T-helper 1 cell (primary cell): ENCODE results near the gene RIOK2.
"Not testable (repeated sequence)": the region's sequence is repeated elsewhere in the genome, so short reads cannot be mapped to it uniquely, and the experiment has no call there.

ENCODE experiments used
- DNase-seq, 5 donors: peaks; one replicate each; pipeline ENCODE4 v3.0.0-alpha.2; 2012 to 2020

The RIOK2 gene

GRCh38 chr5:97165726-97166125 is 17.3 kb downstream of the RIOK2 start:
- no peak for DNase-seq

DNA sequence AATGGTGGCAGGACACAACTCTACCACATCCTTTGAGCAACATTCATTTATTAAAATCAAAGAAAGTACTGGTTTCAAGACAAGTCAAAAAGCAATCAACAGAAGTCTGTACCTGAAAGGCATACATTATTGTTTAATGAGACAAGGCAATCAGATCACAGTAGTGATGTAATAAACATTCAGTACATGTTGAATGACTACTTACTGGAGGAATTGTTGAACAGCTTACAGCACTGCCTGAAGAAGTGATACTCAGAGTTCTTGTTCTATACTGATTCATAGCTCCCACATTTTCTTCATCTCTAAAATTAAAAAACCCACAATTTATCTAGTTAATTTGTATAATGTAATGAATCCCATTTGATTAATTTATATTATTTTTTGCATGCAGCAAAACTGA is 18.2 kb downstream of the RIOK2 start:
- peak in 1 of 5 donors; percentile 35 for DNase-seq

DNA sequence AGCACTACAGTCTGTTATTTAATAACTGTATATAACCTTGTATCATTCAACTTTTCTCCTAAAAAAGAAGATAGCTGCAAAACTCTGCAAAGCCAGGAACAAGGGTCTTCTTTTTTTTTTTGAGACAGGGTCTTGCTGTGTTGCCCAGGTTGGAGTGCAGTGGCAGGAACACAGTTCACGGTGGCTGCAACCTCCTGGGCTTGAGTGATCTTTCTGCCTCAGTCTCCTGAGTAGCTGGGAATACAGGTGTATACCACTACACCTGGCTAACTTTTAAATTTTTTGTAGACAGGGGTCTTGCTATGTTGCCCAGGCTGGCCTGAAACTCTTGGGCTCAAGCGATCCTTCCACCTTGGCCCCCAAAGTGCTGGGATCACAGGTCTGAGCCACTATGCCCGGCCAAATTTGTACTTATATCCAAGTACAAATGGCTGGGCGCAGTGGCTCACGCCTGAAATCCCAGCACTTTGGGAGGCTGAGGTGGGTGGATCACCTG is 19.2 kb downstream of the RIOK2 start:
- DNase-seq: no peak

- peak in 1 of 5 donors; percentile 31 for DNase-seq
Measured at GRCh38 chr5:97163360-97163764, 19.7 kb downstream of the RIOK2 start.

DNA sequence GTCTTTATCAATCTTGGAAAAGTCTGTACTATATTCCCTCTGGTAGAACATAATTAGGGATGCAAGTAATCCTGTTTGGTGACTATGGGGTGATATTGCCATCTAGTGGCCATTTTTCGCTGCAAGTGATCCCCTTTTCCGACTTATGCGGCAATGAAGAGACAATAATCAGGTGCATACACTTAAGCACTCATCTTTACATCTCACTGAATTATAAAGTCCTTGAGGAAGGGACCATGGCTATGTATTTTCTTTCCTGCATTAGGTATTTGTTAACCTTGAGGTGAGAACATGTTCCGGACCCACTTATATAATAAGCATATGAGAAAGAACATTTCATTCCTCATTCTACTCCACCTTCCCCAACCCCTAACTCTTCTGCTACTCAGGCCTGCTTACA is 21.0 kb downstream of the RIOK2 start:
- DNase-seq: peak in 4 of 5 donors; percentile 27 to 58 (median 40)

- DNase-seq: no peak
Measured at GRCh38 chr5:97157689-97158088, 25.4 kb downstream of the RIOK2 start.

- DNase-seq: no peak
Measured at GRCh38 chr5:97151370-97151769, 31.7 kb downstream of the RIOK2 start.

GRCh38 chr5:97150401-97150800 is 32.6 kb downstream of the RIOK2 start:
- no peak for DNase-seq

- no peak for DNase-seq
Measured at GRCh38 chr5:97149709-97150108, 33.3 kb downstream of the RIOK2 start.

DNA sequence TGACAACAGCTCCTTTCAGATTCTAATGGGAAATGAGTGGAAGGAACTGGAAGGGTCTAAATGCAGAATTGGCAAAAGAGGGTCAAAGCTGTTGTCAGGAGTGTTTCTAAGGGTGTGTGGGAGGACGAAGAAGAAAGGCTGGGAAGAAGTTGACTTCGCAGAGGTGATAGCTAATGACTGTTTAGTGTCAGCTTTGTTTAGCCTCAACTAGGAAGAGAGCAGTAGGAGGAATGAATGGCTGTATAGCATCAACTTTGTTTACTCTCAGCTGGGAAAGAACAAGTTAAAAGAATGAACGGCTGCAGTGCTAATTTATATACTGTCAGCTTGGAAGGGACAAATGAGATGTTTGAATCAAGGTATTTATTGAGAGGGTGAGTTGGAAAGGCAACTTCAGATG is 34.8 kb downstream of the RIOK2 start:
- DNase-seq: no peak

- no peak for DNase-seq
Measured at GRCh38 chr5:97143704-97144103, 39.3 kb downstream of the RIOK2 start.

- peak in 2 of 5 donors; percentile 6 to 39 for DNase-seq
Measured at GRCh38 chr5:97142521-97143254, 40.4 kb downstream of the RIOK2 start, which contains the start of gene LIX1. Gene LIX1, minus strand, starts transcription at chr5:97142611. Its CDS starts 35 bp downstream, at chr5:97142576.

DNA sequence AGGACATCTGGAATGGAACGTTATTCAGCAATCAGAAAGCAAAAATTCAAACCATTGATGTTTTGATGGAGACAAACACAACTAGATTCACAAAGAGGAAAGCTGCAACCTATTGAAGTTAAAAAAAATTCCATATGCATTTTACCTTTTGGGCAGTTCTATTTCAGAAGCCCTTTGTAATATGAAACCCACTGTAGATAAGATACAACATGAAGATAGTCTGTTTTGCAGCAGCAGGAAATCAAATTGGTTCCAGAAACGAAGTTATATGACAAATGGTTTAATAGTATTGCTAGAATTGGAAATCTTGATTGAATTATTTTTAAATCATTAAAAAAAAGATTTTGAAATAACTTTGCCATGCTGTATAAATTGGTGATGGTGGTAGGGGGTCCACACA is 41.5 kb downstream of the RIOK2 start:
- no peak for DNase-seq

GRCh38 chr5:97141031-97141430 is 42.0 kb downstream of the RIOK2 start:
- DNase-seq: no peak

- not testable (repeated sequence) for DNase-seq
Measured at GRCh38 chr5:97140250-97140649, 42.8 kb downstream of the RIOK2 start.

DNA sequence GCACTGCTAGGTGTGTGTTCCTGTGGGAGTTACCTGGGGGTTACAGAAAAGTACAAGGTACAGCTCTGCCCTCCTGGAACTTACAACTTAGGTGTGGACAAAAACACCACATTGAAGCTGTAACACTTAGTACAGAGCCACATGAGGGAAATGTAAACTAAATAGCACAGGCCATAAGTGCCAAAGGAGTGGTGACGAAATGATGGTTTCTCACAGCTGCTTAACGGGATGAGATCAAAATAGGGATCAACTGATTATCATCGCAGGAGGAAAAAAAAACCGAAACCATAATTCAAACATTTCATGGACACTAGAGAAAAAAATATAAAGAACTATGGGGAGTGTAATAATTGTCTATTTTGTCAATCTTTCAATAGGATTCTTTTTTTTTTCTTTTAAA is 46.6 kb downstream of the RIOK2 start:
- no peak for DNase-seq

- peak in 1 of 5 donors; percentile 79 for DNase-seq
Measured at GRCh38 chr5:97135868-97136267, 47.2 kb downstream of the RIOK2 start.

DNA sequence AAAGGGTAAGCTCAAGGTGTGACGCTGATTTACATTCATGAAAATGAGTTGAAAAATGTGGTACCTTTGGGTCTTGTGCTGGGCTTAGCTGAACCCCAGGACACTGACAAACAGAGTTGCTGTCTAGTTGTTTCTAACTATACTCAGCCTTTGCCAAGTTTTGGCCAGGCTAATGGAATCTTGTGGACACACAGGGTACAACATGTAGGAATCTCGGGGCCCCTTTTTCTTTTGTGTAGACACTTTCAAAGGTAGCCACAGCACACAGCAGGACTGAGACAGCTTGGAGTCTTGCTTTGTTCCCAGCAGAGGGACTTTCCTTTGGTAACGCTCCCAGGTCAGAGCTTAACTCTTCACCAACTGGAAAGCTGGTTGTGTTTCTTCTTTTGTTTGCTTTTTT is 48.4 kb downstream of the RIOK2 start:
- no peak for DNase-seq

GRCh38 chr5:97133101-97133500 is 49.9 kb downstream of the RIOK2 start:
- no peak for DNase-seq

DNA sequence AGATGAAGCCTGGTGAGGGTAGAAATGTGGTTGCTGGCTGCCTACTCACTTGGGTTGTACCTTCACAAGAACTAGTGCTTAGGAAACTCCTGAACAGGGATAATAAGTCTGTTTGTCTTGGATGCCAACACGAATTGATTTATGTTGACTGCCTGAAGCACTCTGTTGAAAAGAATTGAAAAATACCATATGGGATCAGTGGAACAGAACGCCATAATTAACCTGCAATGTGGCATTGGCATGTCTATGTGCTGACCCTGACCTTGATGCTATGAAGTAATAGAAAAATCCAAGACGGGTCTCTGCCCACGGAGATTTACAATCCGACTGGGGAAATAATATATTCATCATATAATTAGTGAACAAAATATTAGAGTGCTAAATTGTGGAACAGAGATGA is 51.1 kb downstream of the RIOK2 start:
- DNase-seq: no peak

DNA sequence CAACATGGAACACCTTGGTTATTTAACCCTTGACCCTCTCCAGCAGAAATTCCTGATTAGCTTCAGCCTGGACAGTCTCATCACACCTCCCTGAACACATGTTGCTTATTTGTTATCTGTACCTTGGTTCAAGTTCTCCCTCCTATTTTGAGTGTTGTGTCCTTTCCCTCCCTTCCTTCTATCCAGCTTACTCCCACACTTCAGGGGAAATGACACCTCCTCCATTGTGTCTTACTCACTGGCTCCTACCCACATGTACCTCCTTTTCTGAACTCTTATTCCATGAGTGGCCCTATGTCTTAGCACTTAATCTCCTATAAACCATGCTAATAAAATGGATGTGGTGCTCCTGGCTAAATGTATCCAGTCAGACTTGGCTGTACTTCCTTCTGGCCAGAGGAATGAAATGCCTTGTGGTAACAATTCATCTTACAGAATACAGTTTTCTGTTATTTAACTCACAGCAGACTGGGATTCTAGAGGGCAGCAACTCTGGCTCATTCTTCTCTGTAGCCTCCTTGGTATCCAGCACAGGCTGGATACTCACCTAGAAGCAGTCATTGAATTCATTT is 51.8 kb downstream of the RIOK2 start:
- no peak for DNase-seq

DNA sequence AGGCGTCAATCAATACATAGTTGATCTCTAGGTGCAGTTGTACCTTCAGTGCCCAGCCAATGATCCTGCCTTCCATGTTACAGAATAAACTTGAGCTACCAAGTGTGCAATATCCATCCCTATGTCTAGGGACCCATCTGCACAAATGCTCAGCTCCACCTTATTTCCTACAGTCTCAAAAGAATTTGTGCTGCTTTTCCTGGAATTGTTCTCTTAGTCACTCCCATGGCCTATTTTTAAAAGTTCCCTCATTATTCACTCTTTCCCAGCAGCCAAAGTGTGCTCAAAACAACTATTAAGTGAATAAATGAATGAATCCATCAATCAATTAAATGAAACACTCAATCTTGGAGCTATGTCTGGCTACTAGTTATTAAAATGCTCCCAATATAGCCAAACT is 55.3 kb downstream of the RIOK2 start:
- no peak for DNase-seq

GRCh38 chr5:97125125-97125683 is 57.8 kb downstream of the RIOK2 start:
- no peak for DNase-seq

GRCh38 chr5:97124335-97124734 is 58.7 kb downstream of the RIOK2 start:
- DNase-seq: no peak
